Gastrocnemius medialis (tissue), 4 donors: ENCODE data around the gene TJP2. TPM values are rescaled to one million over a fixed set of nuclear protein-coding genes. Genes with fewer than 3 reads are reported as not detected.

Experiments used
- ATAC-seq, 2 donors: fragments of 150-250 bp; one replicate each; pipeline ENCODE4 v1.9.1; 2016
- DNase-seq, 2 donors: peaks; one replicate each; pipeline ENCODE4 v3.0.0-alpha.2; 2019
- H3K27ac ChIP-seq, 4 donors: fragments of 200-600 bp; sonication (generic); 1 replicate in 1 of 4; 2 replicates in 3 of 4; pipeline ENCODE4 v1.5.1; 2016 to 2018; ENCODE audit warnings: mild to moderate bottlenecking in 2 of 4, moderate library complexity in 1 of 4
- H3K27me3 ChIP-seq, 3 donors: fragments of 200-600 bp; sonication (generic) in 2 of 3; 1 replicate in 1 of 3; 2 replicates in 2 of 3; pipeline versions ENCODE4 v1.5.1 to v1.6.0; 2016 to 2019; ENCODE audit warnings: mild to moderate bottlenecking in 1 of 3, moderate library complexity in 1 of 3
- H3K36me3 ChIP-seq, 2 donors: fragments of 200-600 bp; sonication (generic) in 1 of 2; one replicate each; pipeline ENCODE4 v1.5.1; 2017 to 2018
- H3K4me1 ChIP-seq, 2 donors: fragments of 200-600 bp; sonication (generic) in 1 of 2; one replicate each; pipeline ENCODE4 v1.5.1; 2016 to 2017; ENCODE audit warnings: mild to moderate bottlenecking in 2 of 2
- H3K4me3 ChIP-seq, 4 donors: fragments of 200-600 bp; sonication (generic) in 3 of 4; 1 replicate in 1 of 4; 2 replicates in 3 of 4; pipeline ENCODE4 v1.5.1; 2016 to 2019; ENCODE audit warnings: mild to moderate bottlenecking in 2 of 4
- H3K9me3 ChIP-seq, 3 donors: fragments of 200-600 bp; sonication (generic) in 2 of 3; 1 replicate in 1 of 3; 2 replicates in 2 of 3; pipeline ENCODE4 v1.5.1; 2016 to 2019
- POLR2A ChIP-seq, 2 donors: fragments of 450-650 bp; IDR thresholded peaks; one replicate each; pipeline ENCODE4 v1.6.1; 2017; ENCODE audit warnings: antibody characterized with exemption in 2 of 2, mild to moderate bottlenecking in 2 of 2, moderate library complexity in 2 of 2
- in situ Hi-C, 4 donors: fragments of 200-750 bp; cut with MboI; loops; one replicate each; pipeline versions ENCODE4 v1.15.0 to v1.8.0; 2017; ENCODE audit warnings: low sequenced_read_pairs in 4 of 4
- intact Hi-C: fragments of 100-400 bp; cut with DNase I; formaldehyde crosslinking; loops from one replicate; pipeline ENCODE4 v1.15.1; 2023; ENCODE audit warnings: low total_unique reads
- total RNA-seq, 4 donors: library from RNA; depleted of rRNA; stranded (reverse); fragments of >200 nt; gene quantifications; one replicate each; pipeline versions ENCODE4 v1.1.0 to v1.2.3, GENCODE V29; 2016
- TF ChIP-seq, protein P1 (sequence below), 5 experiments: fragments of 450-650 bp in 3 of 5; fragments of 200-600 bp in 2 of 5; sonication (generic) in 2 of 5; IDR thresholded peaks in 4 of 5; conservative IDR thresholded peaks in 1 of 5; 1 replicate in 4 of 5; 2 replicates in 1 of 5; pipeline ENCODE4 v1.5.1; 2016 to 2019; ENCODE audit warnings: antibody characterized with exemption in 5 of 5, mild to moderate bottlenecking in 3 of 5, moderate library complexity in 3 of 5

Gene TJP2
- total RNA-seq, 4 donors from 2014 or later, result 10.5 to 23.1 (median 17.6) TPM

DNA sequence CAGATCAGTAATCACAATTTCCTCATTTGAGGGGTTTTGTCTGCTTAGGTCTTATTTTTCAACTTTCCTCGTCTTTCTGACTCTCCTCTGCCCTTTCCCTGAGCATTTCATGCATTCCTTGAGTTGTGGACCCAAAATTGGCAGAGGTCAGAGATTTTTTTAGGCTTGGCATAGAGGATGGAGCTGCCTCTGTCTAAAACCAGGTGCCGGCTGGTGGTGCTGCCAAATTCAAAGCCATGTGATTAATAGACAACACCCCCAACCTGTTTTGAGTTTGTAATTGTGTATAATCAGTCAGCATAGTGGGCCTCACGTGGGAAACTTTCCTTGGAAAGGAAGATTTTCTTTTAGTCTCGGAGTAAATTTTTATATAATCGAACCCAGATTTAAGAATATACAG is 39.6 kb downstream of the TJP2 start:
- TF ChIP-seq POLR2A (IDR thresholded peaks at IDR 0.05), result no peak
- TF ChIP-seq, protein P1, sequence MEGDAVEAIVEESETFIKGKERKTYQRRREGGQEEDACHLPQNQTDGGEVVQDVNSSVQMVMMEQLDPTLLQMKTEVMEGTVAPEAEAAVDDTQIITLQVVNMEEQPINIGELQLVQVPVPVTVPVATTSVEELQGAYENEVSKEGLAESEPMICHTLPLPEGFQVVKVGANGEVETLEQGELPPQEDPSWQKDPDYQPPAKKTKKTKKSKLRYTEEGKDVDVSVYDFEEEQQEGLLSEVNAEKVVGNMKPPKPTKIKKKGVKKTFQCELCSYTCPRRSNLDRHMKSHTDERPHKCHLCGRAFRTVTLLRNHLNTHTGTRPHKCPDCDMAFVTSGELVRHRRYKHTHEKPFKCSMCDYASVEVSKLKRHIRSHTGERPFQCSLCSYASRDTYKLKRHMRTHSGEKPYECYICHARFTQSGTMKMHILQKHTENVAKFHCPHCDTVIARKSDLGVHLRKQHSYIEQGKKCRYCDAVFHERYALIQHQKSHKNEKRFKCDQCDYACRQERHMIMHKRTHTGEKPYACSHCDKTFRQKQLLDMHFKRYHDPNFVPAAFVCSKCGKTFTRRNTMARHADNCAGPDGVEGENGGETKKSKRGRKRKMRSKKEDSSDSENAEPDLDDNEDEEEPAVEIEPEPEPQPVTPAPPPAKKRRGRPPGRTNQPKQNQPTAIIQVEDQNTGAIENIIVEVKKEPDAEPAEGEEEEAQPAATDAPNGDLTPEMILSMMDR (IDR thresholded peaks at IDR 0.05 in 4 of 5, conservative IDR thresholded peaks at IDR 0.05 in 1 of 5), result no peak
- peaks cover 3 to 7% of the 10 kb centered on the region in 2 donors for H3K4me1 ChIP-seq
- no peaks in the 10 kb centered on the region for H3K27me3 ChIP-seq
- no peak overlapping the region for H3K27ac ChIP-seq
- no peaks in the 10 kb centered on the region for H3K9me3 ChIP-seq
- DNase-seq (no peak), ATAC-seq (no peak)
- no peak overlapping the region for H3K4me3 ChIP-seq
- peaks cover 0 to 17% of the 10 kb centered on the region in 2 donors for H3K36me3 ChIP-seq
- intact Hi-C loops (no loop called here), in situ Hi-C loops (loop anchor here in 1 of 4 donors (25.0 kb wide), 1 partner anchor 99 kb away; no protein-coding TSS in a partner anchor)

DNA sequence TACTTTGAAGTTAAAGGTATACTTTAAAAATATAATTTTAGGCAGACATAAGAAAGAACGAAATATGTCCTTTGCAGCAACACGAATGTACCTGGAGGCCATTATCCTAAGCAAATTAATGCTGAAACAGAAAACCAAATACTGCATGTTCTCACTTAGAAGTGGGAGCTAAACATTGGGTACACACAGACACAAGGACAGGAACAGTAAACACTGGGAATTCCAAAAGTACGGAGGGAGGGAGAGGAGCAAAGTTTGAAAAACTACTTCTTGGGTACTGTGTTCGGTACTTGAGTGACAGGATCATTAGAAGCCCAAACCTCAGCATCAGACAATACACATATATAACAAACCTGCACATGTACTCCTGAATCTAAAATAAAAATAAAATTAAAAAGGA is 40.9 kb downstream of the TJP2 start:
- H3K4me1 ChIP-seq, result peaks cover 3 to 7% of the 10 kb centered on the region in 2 donors
- no peaks in the 10 kb centered on the region for H3K9me3 ChIP-seq
- in situ Hi-C loops, result loop anchor here in 1 of 4 donors (25.0 kb wide), 1 partner anchor 97 kb away; no protein-coding TSS in a partner anchor
- H3K36me3 ChIP-seq, result peaks cover 0 to 20% of the 10 kb centered on the region in 2 donors
- intact Hi-C loops, result no loop called here
- DNase-seq, result no peak
- H3K27me3 ChIP-seq, result no peaks in the 10 kb centered on the region
- no peak for ATAC-seq
- no peak for TF ChIP-seq POLR2A (IDR thresholded peaks at IDR 0.05)
- TF ChIP-seq, protein P1 (IDR thresholded peaks at IDR 0.05 in 4 of 5, conservative IDR thresholded peaks at IDR 0.05 in 1 of 5), result no peak
- no peak overlapping the region for H3K4me3 ChIP-seq
- no peak overlapping the region for H3K27ac ChIP-seq

DNA sequence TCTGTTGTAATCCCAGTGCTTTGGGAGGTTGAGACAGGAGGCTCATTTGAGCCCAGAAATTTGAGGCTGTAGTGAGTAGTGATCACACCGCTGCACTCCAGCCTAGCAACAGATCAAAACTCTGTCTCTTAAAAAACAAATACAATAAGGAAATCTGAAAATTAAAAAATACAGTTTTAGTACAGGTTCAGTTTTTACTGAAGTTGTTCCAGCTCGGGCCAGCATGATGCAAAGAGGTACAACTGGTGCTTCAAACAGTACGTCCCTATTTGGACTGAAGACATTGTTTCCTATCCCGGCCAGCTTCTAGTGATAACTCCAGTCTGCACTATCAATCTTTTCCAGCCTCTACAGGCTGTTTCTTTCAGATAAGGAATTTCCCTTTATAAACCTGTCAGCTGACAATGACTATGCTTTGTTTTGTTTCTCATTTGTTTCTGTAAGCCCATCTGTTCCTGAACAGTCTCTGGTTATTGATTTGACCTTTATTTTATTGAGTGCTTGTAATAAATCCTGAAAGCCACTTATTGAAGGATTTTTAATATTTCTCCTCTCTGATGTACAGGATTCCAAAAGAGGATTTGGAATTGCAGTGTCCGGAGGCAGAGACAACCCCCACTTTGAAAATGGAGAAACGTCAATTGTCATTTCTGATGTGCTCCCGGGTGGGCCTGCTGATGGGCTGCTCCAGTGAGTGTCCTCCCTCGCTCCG is 41.9 kb downstream of the TJP2 start:
- Histone ChIP-seq H3K4me3 (no peak overlapping the region), H3K4me1 (peaks cover 3 to 7% of the 10 kb centered on the region in 2 donors), H3K27me3 (no peaks in the 10 kb centered on the region), H3K9me3 (no peaks in the 10 kb centered on the region), H3K27ac (no peak overlapping the region), H3K36me3 (peaks cover 0 to 20% of the 10 kb centered on the region in 2 donors)
- in situ Hi-C loops (loop anchor here in 1 of 4 donors (25.0 kb wide), 1 partner anchor 96 kb away; no protein-coding TSS in a partner anchor), intact Hi-C loops (no loop called here)
- no peak for TF ChIP-seq POLR2A (IDR thresholded peaks at IDR 0.05)
- TF ChIP-seq, protein P1 (IDR thresholded peaks at IDR 0.05 in 4 of 5, conservative IDR thresholded peaks at IDR 0.05 in 1 of 5), result no peak
- ATAC-seq (no peak), DNase-seq (no peak)

DNA sequence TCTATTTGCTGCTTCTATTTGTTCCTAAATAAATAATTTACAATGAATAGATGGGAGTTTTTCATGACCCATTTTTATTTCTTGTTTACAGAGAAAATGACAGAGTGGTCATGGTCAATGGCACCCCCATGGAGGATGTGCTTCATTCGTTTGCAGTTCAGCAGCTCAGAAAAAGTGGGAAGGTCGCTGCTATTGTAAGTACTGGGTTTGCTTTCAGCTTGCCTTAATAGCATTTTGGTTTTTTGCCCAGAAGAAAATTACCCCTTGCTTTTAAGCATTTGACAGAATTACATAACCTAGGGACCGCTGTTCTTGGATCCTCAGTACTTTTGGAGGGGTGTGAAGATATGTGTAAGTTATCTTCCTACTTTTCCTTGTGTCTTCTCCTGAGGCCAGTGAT is 44.1 kb downstream of the TJP2 start:
- ATAC-seq (no peak), DNase-seq (no peak)
- in situ Hi-C loops, result loop anchor here in 1 of 4 donors (25.0 kb wide), 1 partner anchor 94 kb away; no protein-coding TSS in a partner anchor
- TF ChIP-seq, protein P1 (IDR thresholded peaks at IDR 0.05 in 4 of 5, conservative IDR thresholded peaks at IDR 0.05 in 1 of 5), result no peak
- TF ChIP-seq POLR2A (IDR thresholded peaks at IDR 0.05), result no peak
- Histone ChIP-seq H3K9me3 (no peaks in the 10 kb centered on the region), H3K4me3 (no peak overlapping the region), H3K27me3 (no peaks in the 10 kb centered on the region), H3K36me3 (peaks cover 0 to 23% of the 10 kb centered on the region in 2 donors), H3K27ac (no peak overlapping the region), H3K4me1 (no peaks in the 10 kb centered on the region)
- intact Hi-C loops, result no loop called here
